ENCODE data around the gene KCTD18. TPM values are rescaled to one million over a fixed set of nuclear protein-coding genes. Genes with fewer than 3 reads are reported as not detected.

Gene KCTD18
- total and polyA plus RNA-seq, 2 of the 8 experiments (the other 6 are each of a cell fraction or from before 2014, with no cell fraction given) = 1.6 to 3.1 TPM

DNA sequence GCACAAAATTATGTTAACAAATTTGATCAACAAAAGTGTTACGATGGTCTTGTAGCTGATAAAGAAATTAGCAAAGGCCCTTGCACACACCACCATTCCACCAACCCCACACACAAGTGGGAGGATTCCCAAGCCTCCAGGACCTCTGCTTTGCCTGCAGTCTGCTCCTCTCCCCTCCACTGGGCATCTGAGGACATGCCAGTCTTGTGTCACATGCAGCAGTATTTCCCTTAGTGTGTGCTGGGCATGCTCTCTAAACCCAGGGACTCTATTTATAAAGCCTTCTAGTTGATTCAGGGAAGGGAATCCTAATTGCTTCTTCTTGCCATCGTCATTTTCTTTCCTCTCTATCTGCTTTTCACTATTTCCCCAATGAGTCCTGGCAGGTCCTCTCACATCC lies 53.3 kb downstream of the KCTD18 start:
- H2BK120ac ChIP-seq (replicated peaks; ENCODE audit: low read depth, low read length) = no peak overlapping the region
- 97% methylated on average over 2 of the region's 2 CpGs; no CpG with 5 or more reads in 1 of the 2 experiments for WGBS, 2 experiments (ENCODE audit: extremely low coverage in 1 of 2, insufficient coverage in 1 of 2, insufficient read length in 1 of 2, insufficient replicate concordance in 2 of 2, low coverage in 1 of 2, low lambda C conversion rate in 2 of 2, missing lambda C conversion rate in 1 of 2)
- no peak overlapping the region for H3K9ac ChIP-seq (replicated peaks in 1 of 4; ENCODE audit: extremely low read depth in 1 of 4, low read depth in 3 of 4, low read length in 3 of 4)
- no peak overlapping the region for H3K56ac ChIP-seq (replicated peaks; ENCODE audit: insufficient read length, low read depth, low read length)
- no peaks in the 10 kb centered on the region for H3K79me1 ChIP-seq (ENCODE audit: low read depth, low read length)
- no peak overlapping the region for H4K5ac ChIP-seq (ENCODE audit: insufficient read length, low read depth, low read length)
- peaks cover 0 to 2% of the 10 kb centered on the region in 2 experiments for H4K20me1 ChIP-seq (replicated peaks in 1 of 2; ENCODE audit: control insufficient read depth in 1 of 2, insufficient read depth in 2 of 2, low read length in 2 of 2)
- H3K23ac ChIP-seq (ENCODE audit: insufficient read length) = no peak overlapping the region
- H3K36me3 ChIP-seq (ENCODE audit: control insufficient read depth in 2 of 4, insufficient read depth in 4 of 4, low read length in 3 of 4) = peaks cover 3 to 28% (median 20%) of the 10 kb centered on the region in 4 experiments; a peak in 7 of 8 replicates
- peaks cover 0 to 4% (median 1%) of the 10 kb centered on the region in 4 experiments; a peak in 3 of 7 replicates for H3K4me1 ChIP-seq (replicated peaks in 1 of 4; ENCODE audit: control insufficient read depth in 3 of 4, insufficient read depth in 4 of 4, low read length in 3 of 4)
- no peaks in the 10 kb centered on the region for H3K27me3 ChIP-seq (replicated peaks in 1 of 4; ENCODE audit: control insufficient read depth in 3 of 4, extremely low read depth in 1 of 4, insufficient read depth in 3 of 4, low read length in 3 of 4)
- DNase-seq (ENCODE audit: low read depth in 1 of 2, low spot score in 2 of 2) (no peak), FAIRE-seq (no peak)
- H4K8ac ChIP-seq (ENCODE audit: extremely low read depth, insufficient read depth, low read length) = no peak overlapping the region
- H3K79me2 ChIP-seq (ENCODE audit: control insufficient read depth in 1 of 2, insufficient read depth in 2 of 2, low read length in 2 of 2) = no peaks in the 10 kb centered on the region
- H3K14ac ChIP-seq (ENCODE audit: insufficient read length) = no peak overlapping the region
- ChIA-PET CTCF (ENCODE audit: partially characterized antibody) (interaction anchor here (0.8 to 1.5 kb wide), 5 partner anchors 14 to 483 kb away, joined by 3 to 5 read pairs (median 5); no protein-coding TSS in a partner anchor), POLR2A (ENCODE audit: partially characterized antibody) (interaction anchor here (1.2 to 1.4 kb wide), 3 partner anchors 8 to 473 kb away, joined by 3 read pairs; no protein-coding TSS in a partner anchor)
- H2BK5ac ChIP-seq (ENCODE audit: low read depth, low read length) = no peak overlapping the region
- H3K9me3 ChIP-seq (ENCODE audit: insufficient read depth in 2 of 2, low read depth in 1 of 2, low read length in 1 of 2) = no peaks in the 10 kb centered on the region
- H2AFZ ChIP-seq (ENCODE audit: low read length) = no peak overlapping the region
- H3K4me3 ChIP-seq (ENCODE audit: extremely low read depth in 1 of 4, insufficient read depth in 2 of 4, low read depth in 3 of 4, low read length in 4 of 4) = no peak overlapping the region
- H3K4ac ChIP-seq (replicated peaks; ENCODE audit: insufficient read length, low read depth, low read length) = no peak overlapping the region
- no peak overlapping the region for H2BK12ac ChIP-seq (ENCODE audit: low read depth, low read length)
- no peaks in the 10 kb centered on the region for H3K23me2 ChIP-seq (ENCODE audit: low read depth, low read length)
- H2BK15ac ChIP-seq (ENCODE audit: low read length) = no peak overlapping the region
- no peak overlapping the region for H3K4me2 ChIP-seq (ENCODE audit: insufficient read depth in 1 of 2, low read depth in 2 of 2, low read length in 2 of 2)
- TF ChIP-seq POLR2A (IDR thresholded peaks at IDR 0.05; ENCODE audit: control extremely low read depth in 1 of 2, low read depth in 2 of 2, low read length in 2 of 2) (no peak), BRCA1 (IDR thresholded peaks at IDR 0.05; ENCODE audit: low read depth, low read length) (no peak), NRF1 (IDR thresholded peaks at IDR 0.05; ENCODE audit: low read depth, low read length) (no peak), TAF7 (optimal IDR thresholded peaks at IDR 0.05; ENCODE audit: borderline replicate concordance, low read depth, low read length) (no peak), CEBPB (IDR thresholded peaks at IDR 0.05; ENCODE audit: low read depth, low read length) (no peak), SAP30 (IDR thresholded peaks at IDR 0.05; ENCODE audit: insufficient read depth, insufficient replicate concordance, low read length) (no peak), CBX8 (IDR thresholded peaks at IDR 0.05; ENCODE audit: borderline replicate concordance, low read depth, low read length) (no peak)
- TF ChIP-seq, protein P1, sequence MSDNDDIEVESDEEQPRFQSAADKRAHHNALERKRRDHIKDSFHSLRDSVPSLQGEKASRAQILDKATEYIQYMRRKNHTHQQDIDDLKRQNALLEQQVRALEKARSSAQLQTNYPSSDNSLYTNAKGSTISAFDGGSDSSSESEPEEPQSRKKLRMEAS (IDR thresholded peaks at IDR 0.05) = no peak
- no peak overlapping the region for H2BK20ac ChIP-seq (ENCODE audit: low read length)
- H4K91ac ChIP-seq (replicated peaks; ENCODE audit: insufficient read length, low read length) = no peak overlapping the region
- no peak overlapping the region for H3K18ac ChIP-seq (ENCODE audit: extremely low read depth, low read length)
- no peak overlapping the region for H2AK5ac ChIP-seq (ENCODE audit: low read depth, low read length)
- H3K27ac ChIP-seq (ENCODE audit: low read depth, low read length) = no peak overlapping the region
